ENCODE data around the gene TGIF2. TPM values are rescaled to one million over a fixed set of nuclear protein-coding genes. Genes with fewer than 3 reads are reported as not detected.
A peak's percentile ranks its signal among the peaks of the same experiment; 100 is the strongest.
"Not testable (repeated sequence)": the region's sequence is repeated elsewhere in the genome, so short reads cannot be mapped to it uniquely, and the experiment has no call there.

Gene TGIF2
- total RNA-seq, 4 donors from 2014 or later: 6.5 to 10.5 (median 9.5) TPM

- no peak for DNase-seq (ENCODE audit: low spot score in 2 of 2)
- no peak overlapping the region for H3K4me3 ChIP-seq (ENCODE audit: low read depth, poor library complexity, severe bottlenecking)
- TF ChIP-seq CTCF (IDR thresholded peaks at IDR 0.05) (no peak), POLR2A (IDR thresholded peaks at IDR 0.05) (no peak)
- WGBS, 2 donors: 50 to 67% methylated on average over 1 of the region's 1 CpG
- intact Hi-C loops (cut with DNase I; ENCODE audit: low total_unique reads): loop anchor here (5.0 kb wide), 1 partner anchor 49 kb away; no protein-coding TSS in a partner anchor
These were observed 28.1 kb downstream of the TGIF2 start for GRCh38 chr20:36601540-36601939.

GRCh38 chr20:36604952-36605398 is 31.6 kb downstream of the TGIF2 start:
- TF ChIP-seq POLR2A (IDR thresholded peaks at IDR 0.05) (no peak), CTCF (IDR thresholded peaks at IDR 0.05) (no peak)
- WGBS, 2 donors: 45 to 52% methylated on average over 15 of the region's 15 CpGs
- peak; percentile 41 to 89 for DNase-seq (ENCODE audit: low spot score in 2 of 2)
- no peak overlapping the region for H3K4me3 ChIP-seq (ENCODE audit: low read depth, poor library complexity, severe bottlenecking)
- intact Hi-C loops (cut with DNase I; ENCODE audit: low total_unique reads): loop anchor here (5.0 kb wide), 1 partner anchor 53 kb away; no protein-coding TSS in a partner anchor

- intact Hi-C loops (cut with DNase I; ENCODE audit: low total_unique reads): no loop called here
- WGBS, 2 donors: 1% methylated on average over 36 to 61 of the region's 90 CpGs
These were observed 32.2 kb downstream of the TGIF2 start, which contains the start of gene RAB5IF for GRCh38 chr20:36605399-36606157. TSS of gene RAB5IF (plus strand) at chr20:36605779. CDS start at chr20:36605952, 173 bp downstream.

GRCh38 chr20:36606158-36607066 is 33.0 kb downstream of the TGIF2 start:
- DNase-seq (ENCODE audit: low spot score in 2 of 2): no peak
- WGBS, 2 donors: 1 to 2% methylated on average over 31 of the region's 31 CpGs
- TF ChIP-seq CTCF (IDR thresholded peaks at IDR 0.05): no peak
- no peak for TF ChIP-seq POLR2A (IDR thresholded peaks at IDR 0.05)
- intact Hi-C loops (cut with DNase I; ENCODE audit: low total_unique reads): no loop called here
- peak overlapping the region; percentile 92 for H3K4me3 ChIP-seq (ENCODE audit: low read depth, poor library complexity, severe bottlenecking)

More at GRCh38 chr20:36605399-36606157, 32.2 kb downstream of the TGIF2 start, which contains the start of gene RAB5IF:
- H3K4me3 ChIP-seq (ENCODE audit: low read depth, poor library complexity, severe bottlenecking): peak within 1 kb of the TSS; percentile 92
- DNase-seq (ENCODE audit: low spot score in 2 of 2): peak; percentile 98 to 100
- TF ChIP-seq CTCF (IDR thresholded peaks at IDR 0.05): peak in 1 of 3 donors; percentile 99
- TF ChIP-seq POLR2A (IDR thresholded peaks at IDR 0.05): no peak

GRCh38 chr20:36607586-36608387 is 34.4 kb downstream of the TGIF2 start:
- TF ChIP-seq CTCF (IDR thresholded peaks at IDR 0.05) (no peak), POLR2A (IDR thresholded peaks at IDR 0.05) (no peak)
- intact Hi-C loops (cut with DNase I; ENCODE audit: low total_unique reads): no loop called here
- 86 to 88% methylated on average over 7 of the region's 7 CpGs for WGBS, 2 donors
- H3K4me3 ChIP-seq (ENCODE audit: low read depth, poor library complexity, severe bottlenecking): no peak overlapping the region
- no peak for DNase-seq (ENCODE audit: low spot score in 2 of 2)

- WGBS, 2 donors: 41 to 56% methylated on average over 6 of the region's 6 CpGs
- DNase-seq (ENCODE audit: low spot score in 2 of 2); intact Hi-C loops (cut with DNase I; ENCODE audit: low total_unique reads); H3K4me3 ChIP-seq (ENCODE audit: low read depth, poor library complexity, severe bottlenecking): not testable (repeated sequence)
These were observed 35.0 kb downstream of the TGIF2 start for GRCh38 chr20:36608388-36608728.

Data from lower leg skin (tissue), 4 donors.